KMS-11 (cell line): ENCODE data around the gene TGFBI.

ENCODE experiments used
- H2AFZ ChIP-seq: fragments of 200-600 bp; sonication (generic); 2 replicates; pipeline ENCODE4 v1.6.1; 2016; ENCODE audit warnings: antibody characterized with exemption, mixed run types, low read depth
- H3K27ac ChIP-seq: fragments of 200-600 bp; sonication (generic); 2 replicates; pipeline ENCODE4 v1.6.1; 2016; ENCODE audit warnings: mild to moderate bottlenecking, mixed run types
- H3K27me3 ChIP-seq: fragments of 200-600 bp; sonication (generic); 2 replicates; pipeline ENCODE4 v1.6.1; 2017; ENCODE audit warnings: mild to moderate bottlenecking, low read depth, mixed run types, moderate library complexity; ENCODE audit not compliant: insufficient read depth
- H3K36me3 ChIP-seq: fragments of 200-600 bp; sonication (generic); 2 replicates; pipeline ENCODE4 v1.6.1; 2017; ENCODE audit warnings: mild to moderate bottlenecking, mixed run types; ENCODE audit not compliant: insufficient read depth
- H3K4me1 ChIP-seq: fragments of 200-600 bp; sonication (generic); 2 replicates; pipeline ENCODE4 v1.6.1; 2016; ENCODE audit warnings: mild to moderate bottlenecking, low read depth, mixed run types; ENCODE audit not compliant: poor library complexity, severe bottlenecking
- H3K4me2 ChIP-seq: fragments of 200-600 bp; sonication (generic); 2 replicates; pipeline ENCODE4 v1.7.0; 2016; ENCODE audit warnings: mild to moderate bottlenecking, mixed run types
- H3K4me3 ChIP-seq: fragments of 200-600 bp; sonication (generic); IDR thresholded peaks from 2 replicates; pipeline ENCODE4 v1.6.1; 2017; ENCODE audit warnings: low read depth, low read length, mixed read lengths; ENCODE audit not compliant: insufficient read depth
- H3K79me2 ChIP-seq: fragments of 200-600 bp; sonication (generic); 2 replicates; pipeline ENCODE4 v1.6.1; 2016; ENCODE audit warnings: low read depth, mixed run types; ENCODE audit not compliant: insufficient read depth
- H3K9ac ChIP-seq: fragments of 200-600 bp; sonication (generic); 2 replicates; pipeline ENCODE4 v1.6.1; 2016; ENCODE audit warnings: mild to moderate bottlenecking, mixed run types
- H4K20me1 ChIP-seq: fragments of 200-600 bp; sonication (generic); 2 replicates; pipeline ENCODE4 v1.6.1; 2016; ENCODE audit warnings: mild to moderate bottlenecking, mixed run types; ENCODE audit not compliant: insufficient read depth
- TF ChIP-seq, protein P1 (sequence below): fragments of 200-600 bp; sonication (generic); conservative IDR thresholded peaks from 2 replicates; pipeline ENCODE4 v1.6.1; 2017; ENCODE audit warnings: low read depth, mild to moderate bottlenecking, antibody characterized with exemption, low read length, moderate library complexity, mixed read lengths

Gene TGFBI

DNA sequence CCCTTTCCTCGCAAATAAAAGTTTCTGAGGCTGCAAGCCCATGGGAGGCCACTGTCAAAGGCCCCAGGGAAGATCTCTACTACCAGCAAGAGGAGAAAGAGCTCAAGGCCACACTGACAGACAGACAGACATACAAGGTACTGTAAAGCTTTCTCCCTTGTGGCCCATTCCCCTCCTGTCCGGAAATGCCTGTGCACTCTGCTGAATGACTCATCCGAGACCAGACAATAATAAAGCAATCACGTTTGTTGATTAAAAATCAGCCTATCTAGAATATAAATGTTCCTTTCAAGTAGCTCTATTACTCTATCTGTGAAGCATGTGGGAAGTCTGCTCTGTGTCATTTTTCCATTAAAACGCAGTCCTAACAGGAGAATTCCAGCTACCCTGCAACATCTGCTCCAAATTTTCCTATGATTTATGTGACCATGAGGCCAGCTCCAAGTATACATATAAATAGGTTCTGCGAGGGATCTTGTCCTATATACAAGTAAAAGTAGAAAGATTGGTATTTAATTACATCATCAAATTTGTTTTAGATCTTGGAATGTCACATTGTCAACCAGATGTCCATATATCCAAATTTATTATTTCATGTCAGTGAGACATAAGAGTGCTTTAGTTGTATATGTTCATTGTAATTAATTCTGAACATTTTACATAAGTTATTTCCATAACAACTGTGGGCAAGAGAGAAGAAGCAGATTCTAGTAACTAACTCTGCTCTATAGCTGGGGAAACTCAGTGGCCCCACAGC, 34.7 kb upstream of the TGFBI start:
- Histone ChIP-seq H3K4me1 (no peaks in the 10 kb centered on the region), H2AFZ (no peak overlapping the region), H3K27ac (no peak overlapping the region), H3K27me3 (no peaks in the 10 kb centered on the region), H4K20me1 (no peaks in the 10 kb centered on the region), H3K4me2 (no peak overlapping the region), H3K79me2 (no peaks in the 10 kb centered on the region), H3K36me3 (no peaks in the 10 kb centered on the region), H3K4me3 (no peak overlapping the region), H3K9ac (no peak overlapping the region)
- TF ChIP-seq, protein P1, sequence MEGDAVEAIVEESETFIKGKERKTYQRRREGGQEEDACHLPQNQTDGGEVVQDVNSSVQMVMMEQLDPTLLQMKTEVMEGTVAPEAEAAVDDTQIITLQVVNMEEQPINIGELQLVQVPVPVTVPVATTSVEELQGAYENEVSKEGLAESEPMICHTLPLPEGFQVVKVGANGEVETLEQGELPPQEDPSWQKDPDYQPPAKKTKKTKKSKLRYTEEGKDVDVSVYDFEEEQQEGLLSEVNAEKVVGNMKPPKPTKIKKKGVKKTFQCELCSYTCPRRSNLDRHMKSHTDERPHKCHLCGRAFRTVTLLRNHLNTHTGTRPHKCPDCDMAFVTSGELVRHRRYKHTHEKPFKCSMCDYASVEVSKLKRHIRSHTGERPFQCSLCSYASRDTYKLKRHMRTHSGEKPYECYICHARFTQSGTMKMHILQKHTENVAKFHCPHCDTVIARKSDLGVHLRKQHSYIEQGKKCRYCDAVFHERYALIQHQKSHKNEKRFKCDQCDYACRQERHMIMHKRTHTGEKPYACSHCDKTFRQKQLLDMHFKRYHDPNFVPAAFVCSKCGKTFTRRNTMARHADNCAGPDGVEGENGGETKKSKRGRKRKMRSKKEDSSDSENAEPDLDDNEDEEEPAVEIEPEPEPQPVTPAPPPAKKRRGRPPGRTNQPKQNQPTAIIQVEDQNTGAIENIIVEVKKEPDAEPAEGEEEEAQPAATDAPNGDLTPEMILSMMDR: no peak

GRCh38 chr5:135995976-135996375, 32.8 kb upstream of the TGFBI start:
- Histone ChIP-seq H3K36me3 (no peaks in the 10 kb centered on the region), H4K20me1 (no peaks in the 10 kb centered on the region), H3K4me2 (no peak overlapping the region), H3K4me1 (no peaks in the 10 kb centered on the region), H3K9ac (no peak overlapping the region), H3K79me2 (no peaks in the 10 kb centered on the region), H3K4me3 (no peak overlapping the region), H3K27me3 (no peaks in the 10 kb centered on the region), H3K27ac (no peak overlapping the region), H2AFZ (no peak overlapping the region)
- TF ChIP-seq, protein P1: no peak

DNA sequence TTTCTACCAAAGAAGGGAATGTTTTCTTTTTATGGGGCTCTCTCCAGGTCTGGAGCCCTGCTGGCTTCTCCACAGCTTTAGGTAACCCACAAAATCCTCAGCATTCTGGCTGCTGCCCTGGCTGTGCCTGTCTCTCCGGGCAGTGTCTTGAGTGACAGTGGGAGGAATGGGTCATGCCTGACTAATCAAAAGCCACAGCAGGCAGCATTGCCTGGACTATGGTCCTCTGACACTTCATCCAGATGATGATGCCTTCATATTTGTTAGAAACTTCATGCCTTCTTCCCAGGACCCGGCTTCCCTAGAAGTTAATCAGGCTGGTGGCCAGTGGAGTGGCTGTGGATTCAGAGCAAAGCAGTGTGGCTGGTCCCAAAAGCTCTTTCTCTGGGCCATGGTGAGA, 32.2 kb upstream of the TGFBI start:
- Histone ChIP-seq H2AFZ (no peak overlapping the region), H3K36me3 (no peaks in the 10 kb centered on the region), H4K20me1 (no peaks in the 10 kb centered on the region), H3K4me1 (no peaks in the 10 kb centered on the region), H3K27ac (no peak overlapping the region), H3K4me2 (no peak overlapping the region), H3K4me3 (no peak overlapping the region), H3K27me3 (no peaks in the 10 kb centered on the region), H3K9ac (no peak overlapping the region), H3K79me2 (no peaks in the 10 kb centered on the region)
- TF ChIP-seq, protein P1: no peak

- no peak overlapping the region for H3K27ac ChIP-seq
- no peaks in the 10 kb centered on the region for H3K27me3 ChIP-seq
- no peak overlapping the region for H3K9ac ChIP-seq
- H3K4me2 ChIP-seq: no peak overlapping the region
- no peaks in the 10 kb centered on the region for H3K36me3 ChIP-seq
- H3K4me1 ChIP-seq: no peaks in the 10 kb centered on the region
- H4K20me1 ChIP-seq: no peaks in the 10 kb centered on the region
- no peak overlapping the region for H3K4me3 ChIP-seq
- H2AFZ ChIP-seq: no peak overlapping the region
- H3K79me2 ChIP-seq: no peaks in the 10 kb centered on the region
- TF ChIP-seq, protein P1: no peak
Observed at GRCh38 chr5:135997673-135998335, 31.0 kb upstream of the TGFBI start.
